Dedifferentiated amniotic fluid mesenchymal stem cell (primary cell): Measurements from ENCODE around the gene GLDN.
A peak's percentile ranks its signal among the peaks of the same experiment; 100 is the strongest.

Experiments used
- DNase-seq: peaks from one replicate; pipeline ENCODE4 v3.0.0-alpha.2; 2016; ENCODE audit errors: extremely low spot score

Gene GLDN

DNA sequence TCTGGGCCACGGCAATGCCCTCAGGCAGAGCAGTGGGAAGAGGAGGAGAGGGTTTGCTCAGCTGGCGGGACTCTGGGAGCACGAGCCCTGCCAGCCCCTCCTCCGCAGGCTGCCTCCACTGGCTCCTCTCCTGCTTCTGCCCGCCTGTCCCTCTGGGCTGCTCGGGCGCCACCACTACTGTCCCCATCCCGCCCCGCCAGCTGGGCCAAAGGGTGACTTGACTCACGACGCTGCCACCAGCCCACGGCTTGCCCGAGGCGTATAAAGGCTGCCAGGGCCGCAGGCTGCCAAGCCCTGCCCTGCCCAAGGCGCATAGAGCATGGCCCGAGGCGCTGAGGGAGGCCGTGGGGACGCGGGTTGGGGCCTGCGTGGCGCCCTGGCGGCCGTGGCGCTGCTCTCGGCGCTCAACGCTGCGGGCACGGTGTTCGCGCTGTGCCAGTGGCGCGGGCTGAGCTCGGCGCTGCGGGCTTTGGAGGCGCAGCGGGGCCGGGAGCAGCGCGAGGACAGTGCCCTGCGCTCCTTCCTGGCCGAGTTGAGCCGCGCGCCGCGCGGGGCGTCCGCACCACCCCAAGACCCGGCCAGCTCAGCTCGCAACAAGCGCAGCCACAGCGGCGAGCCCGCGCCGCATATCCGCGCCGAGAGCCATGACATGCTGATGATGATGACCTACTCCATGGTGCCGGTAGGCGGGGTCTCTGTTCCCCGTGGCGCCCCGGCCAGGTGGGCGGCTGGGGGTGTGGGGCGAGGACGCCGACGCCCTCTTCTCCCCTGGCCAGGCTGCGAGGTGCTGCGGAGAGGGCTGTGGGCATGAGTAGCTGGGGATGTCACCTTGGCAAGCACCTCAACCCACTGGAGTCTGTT, at the start of gene GLDN:
Gene GLDN, plus strand, starts transcription at position 290 of the 861 bp plus-strand sequence. Its CDS starts 30 bp downstream, at position 320.
- DNase-seq, result no peak

GRCh38 chr15:51298620-51299019, 42.8 kb upstream of the GLDN start:
- no peak for DNase-seq

- DNase-seq, result no peak
Measured at GRCh38 chr15:51299187-51300015, 42.1 kb upstream of the GLDN start.

- DNase-seq, result no peak
Measured at GRCh38 chr15:51302480-51302879, 39.0 kb upstream of the GLDN start.

DNA sequence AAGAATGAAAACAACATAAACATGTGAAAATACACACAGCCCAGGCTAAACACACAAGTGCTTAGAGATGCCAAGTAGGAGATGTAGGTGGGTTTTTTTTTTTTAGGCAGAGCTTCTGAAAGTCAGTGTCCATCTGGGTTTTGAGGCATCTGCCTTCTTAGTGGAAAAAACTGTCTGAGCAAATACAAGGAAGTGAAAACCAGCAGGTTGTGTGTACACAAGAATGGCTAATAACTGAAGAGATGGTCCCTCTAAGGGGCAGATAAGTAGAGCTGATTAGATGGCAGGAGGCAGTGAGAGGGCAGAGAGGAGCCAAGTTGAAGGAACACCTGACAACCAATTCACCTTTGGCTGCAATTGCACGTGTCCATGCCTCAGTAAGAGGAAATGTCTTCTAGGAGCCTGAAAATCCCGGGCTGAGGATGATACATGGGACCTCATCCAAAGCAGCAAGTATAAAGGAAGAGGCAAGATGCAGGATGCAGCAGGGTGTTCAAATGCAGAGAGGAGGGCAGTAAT, 37.9 kb upstream of the GLDN start:
- DNase-seq, result no peak

DNA sequence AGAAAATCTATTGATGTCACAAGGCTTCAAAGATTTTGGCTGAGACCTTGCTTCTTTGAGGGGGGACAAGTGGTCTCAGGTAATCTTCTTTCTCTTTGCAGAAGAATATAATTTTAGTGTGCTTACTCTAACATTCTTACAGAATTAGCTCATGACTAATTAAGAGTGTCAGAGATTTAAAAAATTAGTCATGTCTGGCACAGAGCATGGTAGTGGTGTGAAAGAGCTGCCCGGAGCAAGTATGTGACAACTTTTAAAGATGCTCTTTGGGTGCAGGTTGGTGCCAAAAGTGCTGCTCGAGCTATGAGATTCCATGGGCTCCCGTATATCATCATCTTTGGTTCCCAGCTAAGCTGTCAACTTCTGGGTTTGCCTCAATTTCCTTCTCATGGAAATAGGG, 34.1 kb upstream of the GLDN start:
- no peak for DNase-seq

- DNase-seq, result no peak
Measured at GRCh38 chr15:51307811-51308210, 33.6 kb upstream of the GLDN start.

DNA sequence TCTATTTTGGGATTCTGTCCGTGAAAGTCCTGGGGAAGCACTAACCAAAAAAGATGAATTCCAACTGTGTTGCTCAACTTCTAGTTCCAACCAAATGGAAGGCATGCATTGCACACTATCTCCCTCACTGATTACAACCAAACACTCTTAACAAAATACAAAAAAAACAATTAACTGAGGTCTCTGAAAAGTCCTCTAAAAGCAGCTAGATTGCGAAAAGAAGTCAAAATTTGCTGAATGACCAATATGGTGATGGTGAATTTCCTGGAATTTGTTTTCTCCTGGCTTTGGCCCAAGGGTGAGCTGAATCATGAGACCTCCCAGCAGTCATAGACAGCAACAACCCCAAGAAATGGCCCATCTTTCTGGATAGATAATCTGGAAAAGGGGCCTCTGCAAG, 31.4 kb upstream of the GLDN start:
- DNase-seq, result no peak

- no peak for DNase-seq
Measured at GRCh38 chr15:51311510-51311909, 29.9 kb upstream of the GLDN start.

DNA sequence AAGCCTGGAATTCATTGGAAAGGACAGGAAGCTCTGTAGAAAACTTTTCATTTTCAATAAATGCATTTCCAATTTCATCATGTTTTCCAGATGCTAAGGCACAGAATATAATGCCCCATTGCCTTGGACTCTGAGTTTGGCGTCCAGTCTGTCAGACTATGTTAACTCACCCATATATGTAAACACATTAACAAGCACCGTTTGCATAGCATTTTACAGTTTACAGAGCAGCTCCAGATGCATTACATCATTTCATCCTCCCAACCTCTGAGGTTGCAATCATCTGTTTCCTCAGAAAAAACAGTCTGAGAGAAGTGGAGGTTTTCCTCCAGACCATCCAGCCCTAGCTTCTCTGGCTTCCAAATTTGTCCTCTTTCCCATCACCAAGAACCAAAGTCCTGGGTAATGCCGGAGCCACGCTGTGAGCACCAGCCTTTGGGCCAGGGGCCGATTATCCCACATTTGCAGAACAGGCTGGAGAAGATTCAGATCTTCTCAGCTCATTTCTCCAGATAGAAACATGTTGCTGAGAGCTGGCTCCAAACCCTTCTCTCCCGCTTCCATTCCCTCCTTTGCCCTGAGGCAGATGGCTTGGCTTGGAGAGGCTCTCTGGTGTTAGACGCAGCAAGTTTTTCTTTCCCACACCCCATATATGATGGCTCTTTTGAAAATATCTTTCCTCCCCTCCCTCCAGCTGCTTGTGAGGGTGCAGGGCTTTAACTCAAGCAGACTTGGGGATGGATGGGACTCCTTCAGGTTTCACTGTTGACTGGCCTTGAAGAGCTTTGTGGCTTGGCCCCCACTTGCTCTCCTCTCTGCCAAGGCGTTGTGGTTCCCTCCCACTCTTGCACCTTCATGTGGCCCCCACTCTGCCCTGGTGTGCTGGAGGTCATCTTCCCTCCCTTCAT, 29.0 kb upstream of the GLDN start:
- DNase-seq, result peak; percentile 16

DNA sequence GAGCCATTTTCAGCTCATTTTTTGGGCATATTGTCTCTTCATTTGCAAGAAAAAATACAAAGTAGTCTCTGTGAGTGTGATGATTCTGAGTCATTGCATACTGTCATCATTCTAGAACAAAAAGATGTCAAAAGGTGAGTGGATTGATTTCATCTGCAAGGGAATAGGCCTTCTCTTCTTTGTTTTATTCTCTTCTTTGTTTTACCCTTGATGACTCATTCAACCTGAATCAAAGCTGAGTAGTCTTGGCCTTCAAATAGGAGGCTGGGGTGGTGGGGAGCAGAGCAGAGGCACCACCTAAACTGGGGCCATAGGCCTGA, 28.4 kb upstream of the GLDN start:
- no peak for DNase-seq

GRCh38 chr15:51313644-51314280, 27.7 kb upstream of the GLDN start:
- DNase-seq, result no peak

GRCh38 chr15:51314391-51315337, 26.8 kb upstream of the GLDN start:
- DNase-seq, result no peak

DNA sequence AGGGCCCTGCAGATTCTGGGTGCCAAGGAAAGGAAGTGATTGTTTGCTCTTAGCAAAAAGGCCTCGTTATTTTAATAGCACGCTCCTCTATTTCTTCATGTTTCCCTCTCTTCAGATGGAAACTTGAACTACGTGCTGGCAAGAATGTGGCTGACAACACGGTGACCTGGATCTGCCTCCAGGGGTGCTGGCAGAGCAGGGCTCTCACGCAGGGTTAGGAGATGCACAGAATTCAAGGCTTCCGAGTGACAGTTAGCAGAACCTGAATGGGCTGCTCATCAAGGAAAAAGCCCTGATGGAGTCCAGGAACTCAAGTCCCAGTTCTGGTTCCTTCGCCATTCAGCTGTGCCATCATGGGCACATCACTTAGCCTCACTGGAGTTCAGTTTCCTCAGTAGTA, 25.7 kb upstream of the GLDN start:
- DNase-seq, result no peak

GRCh38 chr15:51316636-51317035, 24.8 kb upstream of the GLDN start:
- no peak for DNase-seq

DNA sequence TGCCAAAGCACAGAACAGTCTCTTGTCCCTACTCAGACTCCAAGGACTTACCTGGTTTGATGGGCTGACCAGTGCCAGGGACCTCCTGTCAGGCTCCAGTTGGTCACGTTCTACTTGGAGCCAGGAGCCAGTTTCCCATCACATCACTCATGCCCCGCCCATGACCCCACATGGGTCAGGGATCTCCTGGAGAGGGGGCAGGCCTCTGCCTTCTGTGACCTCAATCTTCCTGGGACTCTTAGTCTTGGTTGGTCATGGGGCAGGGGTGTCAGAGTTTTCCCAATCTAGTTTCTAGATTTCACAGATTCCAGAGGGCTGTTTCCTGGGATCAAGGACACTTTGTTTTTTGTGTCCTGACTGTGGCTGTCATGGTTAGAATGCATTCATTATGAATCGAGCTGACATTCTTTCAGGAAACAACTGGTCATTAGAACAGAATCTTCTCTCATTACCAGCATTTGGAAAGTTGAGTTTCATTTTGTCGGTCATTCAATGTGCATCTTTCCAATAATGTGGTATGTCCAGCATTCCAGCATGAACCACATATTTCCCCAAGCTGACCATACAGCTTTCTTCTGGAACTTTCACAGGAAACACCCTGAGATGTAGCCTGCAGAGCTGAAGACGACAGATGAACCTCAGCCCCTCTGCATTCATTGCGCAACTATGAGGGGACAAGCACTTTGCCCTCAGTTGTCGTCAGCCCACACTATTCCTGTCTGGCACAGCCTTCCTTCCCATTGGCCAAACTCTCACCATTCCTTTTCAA, 22.9 kb upstream of the GLDN start:
- no peak for DNase-seq

DNA sequence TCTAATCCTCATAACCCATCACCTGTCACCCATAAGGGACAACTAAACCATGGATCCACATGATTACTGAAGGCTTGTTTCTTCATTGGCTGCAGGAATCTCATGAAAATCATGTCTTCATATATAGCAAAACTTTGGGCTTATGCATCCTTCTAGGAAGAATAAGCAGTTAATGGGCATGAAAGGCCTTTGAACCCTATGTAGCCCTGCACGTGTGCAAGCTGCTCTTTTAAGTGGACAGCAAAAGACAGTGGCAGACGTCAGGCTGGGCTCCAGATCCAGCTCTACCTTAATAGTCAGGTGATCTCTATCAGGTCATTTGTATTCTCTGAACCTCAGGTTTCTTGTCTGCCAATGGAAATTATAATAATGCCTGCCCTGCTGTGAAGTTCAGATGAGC, 21.9 kb upstream of the GLDN start:
- no peak for DNase-seq

GRCh38 chr15:51320843-51321242, 20.6 kb upstream of the GLDN start:
- DNase-seq, result no peak

DNA sequence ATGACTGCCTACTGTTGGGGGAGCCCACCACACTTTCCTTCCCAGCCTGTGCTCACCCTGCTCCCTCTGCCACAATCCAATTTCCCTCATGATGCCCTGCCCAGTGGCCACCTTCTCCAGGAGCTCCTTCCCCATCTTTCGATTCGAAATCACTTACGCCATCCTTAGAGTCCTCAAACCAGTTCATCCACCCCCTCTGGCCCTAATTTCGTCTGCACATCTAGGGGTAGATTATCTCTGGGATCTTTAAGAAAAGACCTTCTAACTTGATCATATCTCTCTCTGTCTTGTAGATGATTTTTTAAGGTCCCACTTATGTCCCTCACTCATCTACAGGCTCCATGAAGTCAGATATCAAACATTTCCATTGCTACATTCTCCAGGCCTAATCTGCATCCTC, 20.1 kb upstream of the GLDN start:
- no peak for DNase-seq
